Liver (tissue), 3 donors: ENCODE measurements around the gene PDX1.

ENCODE experiments used
- ATF3 ChIP-seq: IDR thresholded peaks from 2 replicates; pipeline ENCODE4 v1.6.1; 2016; ENCODE audit warnings: antibody characterized with exemption
- CTCF ChIP-seq: fragments of 150-350 bp; IDR thresholded peaks from 2 replicates; pipeline ENCODE4 v1.5.1; 2017; ENCODE audit warnings: improper control_type of control experiment, low read depth, low read length; ENCODE audit not compliant: missing input control
- GABPA ChIP-seq, 2 donors: IDR thresholded peaks in 1 of 2; conservative IDR thresholded peaks in 1 of 2; 2 replicates each; pipeline ENCODE4 v1.6.1; 2016; ENCODE audit warnings: antibody characterized with exemption in 2 of 2, mild to moderate bottlenecking in 1 of 2, moderate library complexity in 1 of 2
- RAD21 ChIP-seq, 2 donors: IDR thresholded peaks; 2 replicates each; pipeline ENCODE4 v1.6.1; 2016; ENCODE audit warnings: antibody characterized with exemption in 2 of 2, mild to moderate bottlenecking in 2 of 2
- REST ChIP-seq: IDR thresholded peaks from 2 replicates; pipeline ENCODE4 v1.6.1; 2016; ENCODE audit warnings: antibody characterized with exemption, mild to moderate bottlenecking
- donor health status: healthy.
- donor health status: healthy.

- no peak for TF ChIP-seq CTCF
- TF ChIP-seq REST: no peak
- TF ChIP-seq RAD21 (IDR thresholded peaks at IDR 0.05): no peak
- no peak for TF ChIP-seq GABPA (IDR thresholded peaks at IDR 0.05 in 1 of 2, conservative IDR thresholded peaks at IDR 0.05 in 1 of 2)
- no peak for TF ChIP-seq ATF3
Measured at GRCh38 chr13:27929868-27930267, 10.1 kb downstream of the PDX1 start.
